ENCODE data around the gene SPRR5.

DNA sequence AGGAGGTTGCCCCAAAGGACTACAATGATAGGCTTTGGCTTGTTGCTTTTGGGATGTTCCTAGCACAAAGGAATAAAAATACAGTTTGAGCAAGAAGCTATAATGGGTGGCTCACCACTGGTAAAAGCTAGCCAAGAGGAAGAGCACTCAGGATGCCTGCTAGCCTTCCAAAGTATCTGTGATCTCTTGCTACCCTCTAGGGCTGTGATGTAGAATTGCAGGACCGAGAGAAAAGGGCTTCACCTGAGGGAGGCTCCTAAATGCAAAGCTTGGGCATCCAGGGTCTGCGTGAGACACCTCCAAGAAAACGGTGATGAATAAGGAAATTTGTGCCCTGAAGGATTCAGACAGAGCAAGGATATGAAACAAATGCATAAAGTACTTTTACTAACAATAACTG lies 20.9 kb upstream of the SPRR5 start:
- TF ChIP-seq, protein P1, sequence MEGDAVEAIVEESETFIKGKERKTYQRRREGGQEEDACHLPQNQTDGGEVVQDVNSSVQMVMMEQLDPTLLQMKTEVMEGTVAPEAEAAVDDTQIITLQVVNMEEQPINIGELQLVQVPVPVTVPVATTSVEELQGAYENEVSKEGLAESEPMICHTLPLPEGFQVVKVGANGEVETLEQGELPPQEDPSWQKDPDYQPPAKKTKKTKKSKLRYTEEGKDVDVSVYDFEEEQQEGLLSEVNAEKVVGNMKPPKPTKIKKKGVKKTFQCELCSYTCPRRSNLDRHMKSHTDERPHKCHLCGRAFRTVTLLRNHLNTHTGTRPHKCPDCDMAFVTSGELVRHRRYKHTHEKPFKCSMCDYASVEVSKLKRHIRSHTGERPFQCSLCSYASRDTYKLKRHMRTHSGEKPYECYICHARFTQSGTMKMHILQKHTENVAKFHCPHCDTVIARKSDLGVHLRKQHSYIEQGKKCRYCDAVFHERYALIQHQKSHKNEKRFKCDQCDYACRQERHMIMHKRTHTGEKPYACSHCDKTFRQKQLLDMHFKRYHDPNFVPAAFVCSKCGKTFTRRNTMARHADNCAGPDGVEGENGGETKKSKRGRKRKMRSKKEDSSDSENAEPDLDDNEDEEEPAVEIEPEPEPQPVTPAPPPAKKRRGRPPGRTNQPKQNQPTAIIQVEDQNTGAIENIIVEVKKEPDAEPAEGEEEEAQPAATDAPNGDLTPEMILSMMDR (conservative IDR thresholded peaks at IDR 0.05; ENCODE audit: low read depth, low read length), result peak; percentile 51
- TF ChIP-seq CEBPB (IDR thresholded peaks at IDR 0.05; ENCODE audit: low read depth, low read length) (no peak), POLR2A (IDR thresholded peaks at IDR 0.05; ENCODE audit: low read depth, low read length) (no peak), CHD1 (IDR thresholded peaks at IDR 0.05; ENCODE audit: low read depth, low read length) (no peak)

Measured in IMR-90 (cell line).